Lower lobe of right lung (tissue), 2 donors: ENCODE data around the gene HHIPL2. TPM values are rescaled to one million over a fixed set of nuclear protein-coding genes. Genes with fewer than 3 reads are reported as not detected.

ENCODE experiments used
- ATAC-seq, 2 donors: fragments of 200-7000 bp; cut with Tn5 transposase; one replicate each; pipeline ENCODE4 v1.9.1; 2020 to 2022; ENCODE audit warnings: mild to moderate bottlenecking in 2 of 2, moderate library complexity in 2 of 2
- DNase-seq: peaks from one replicate; pipeline ENCODE4 v3.0.0-alpha.2; 2020
- H3K27ac ChIP-seq: fragments of 200-600 bp; one replicate; pipeline ENCODE4 v1.8.0; 2022
- H3K27me3 ChIP-seq: fragments of 200-600 bp; one replicate; pipeline ENCODE4 v1.8.0; 2022; ENCODE audit warnings: low read depth
- H3K36me3 ChIP-seq: fragments of 200-600 bp; one replicate; pipeline ENCODE4 v1.8.0; 2022; ENCODE audit warnings: mild to moderate bottlenecking
- H3K4me1 ChIP-seq: fragments of 200-600 bp; one replicate; pipeline ENCODE4 v1.8.0; 2022
- H3K4me3 ChIP-seq: fragments of 200-600 bp; one replicate; pipeline ENCODE4 v1.8.0; 2022; ENCODE audit warnings: mild to moderate bottlenecking
- H3K9me3 ChIP-seq: fragments of 200-600 bp; one replicate; pipeline ENCODE4 v1.8.0; 2022
- intact Hi-C: fragments of 100-400 bp; cut with DNase I; formaldehyde crosslinking; loops from one replicate; pipeline ENCODE4 v1.11.0; 2022
- total RNA-seq: library from RNA; stranded (reverse); fragmentation: NEBNext Ultra II Directional; extraction: Animal tissue kit (Norgen Biotek cat#: 25700); gene quantifications from one replicate; pipeline ENCODE4 v1.2.1, GENCODE V29; 2021
- TF ChIP-seq, protein P1 (sequence below): fragments of 200-600 bp; IDR thresholded peaks from one replicate; pipeline ENCODE4 v1.8.0; 2022; ENCODE audit warnings: antibody characterized with exemption, mild to moderate bottlenecking
- donor health status: DM: no; HTN: yes; CAD: no; lungs with severe emphysema.

Gene HHIPL2
- total RNA-seq, 1 donor from 2014 or later: 0.97 TPM

DNA sequence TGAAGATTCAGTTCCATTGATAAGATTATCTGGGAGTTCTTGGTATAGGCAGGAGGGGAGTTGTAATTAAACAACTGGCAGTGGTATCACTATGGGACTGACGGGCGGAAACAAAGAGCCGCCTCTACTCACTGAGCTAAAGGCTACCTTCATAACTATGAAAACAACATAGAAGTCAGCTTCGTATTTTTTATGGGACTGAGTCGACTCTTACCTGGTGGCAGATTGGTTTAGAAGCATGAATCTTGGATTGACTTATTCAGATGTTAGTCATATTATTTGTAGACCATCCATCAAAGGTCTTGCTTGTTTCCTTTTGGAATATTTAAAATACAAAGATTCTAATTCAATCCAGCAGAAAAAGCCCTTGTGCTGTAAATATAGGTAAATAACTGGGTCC is 6.3 kb upstream of the HHIPL2 start:
- no peaks in the 10 kb centered on the region for H3K9me3 ChIP-seq
- no peaks in the 10 kb centered on the region for H3K27me3 ChIP-seq
- TF ChIP-seq, protein P1, sequence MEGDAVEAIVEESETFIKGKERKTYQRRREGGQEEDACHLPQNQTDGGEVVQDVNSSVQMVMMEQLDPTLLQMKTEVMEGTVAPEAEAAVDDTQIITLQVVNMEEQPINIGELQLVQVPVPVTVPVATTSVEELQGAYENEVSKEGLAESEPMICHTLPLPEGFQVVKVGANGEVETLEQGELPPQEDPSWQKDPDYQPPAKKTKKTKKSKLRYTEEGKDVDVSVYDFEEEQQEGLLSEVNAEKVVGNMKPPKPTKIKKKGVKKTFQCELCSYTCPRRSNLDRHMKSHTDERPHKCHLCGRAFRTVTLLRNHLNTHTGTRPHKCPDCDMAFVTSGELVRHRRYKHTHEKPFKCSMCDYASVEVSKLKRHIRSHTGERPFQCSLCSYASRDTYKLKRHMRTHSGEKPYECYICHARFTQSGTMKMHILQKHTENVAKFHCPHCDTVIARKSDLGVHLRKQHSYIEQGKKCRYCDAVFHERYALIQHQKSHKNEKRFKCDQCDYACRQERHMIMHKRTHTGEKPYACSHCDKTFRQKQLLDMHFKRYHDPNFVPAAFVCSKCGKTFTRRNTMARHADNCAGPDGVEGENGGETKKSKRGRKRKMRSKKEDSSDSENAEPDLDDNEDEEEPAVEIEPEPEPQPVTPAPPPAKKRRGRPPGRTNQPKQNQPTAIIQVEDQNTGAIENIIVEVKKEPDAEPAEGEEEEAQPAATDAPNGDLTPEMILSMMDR: no peak
- no peak for DNase-seq
- H3K36me3 ChIP-seq: peaks cover 34% of the 10 kb centered on the region
- no peak for ATAC-seq
- intact Hi-C loops: no loop called here
- no peak overlapping the region for H3K27ac ChIP-seq
- no peak overlapping the region for H3K4me3 ChIP-seq
- no peaks in the 10 kb centered on the region for H3K4me1 ChIP-seq

DNA sequence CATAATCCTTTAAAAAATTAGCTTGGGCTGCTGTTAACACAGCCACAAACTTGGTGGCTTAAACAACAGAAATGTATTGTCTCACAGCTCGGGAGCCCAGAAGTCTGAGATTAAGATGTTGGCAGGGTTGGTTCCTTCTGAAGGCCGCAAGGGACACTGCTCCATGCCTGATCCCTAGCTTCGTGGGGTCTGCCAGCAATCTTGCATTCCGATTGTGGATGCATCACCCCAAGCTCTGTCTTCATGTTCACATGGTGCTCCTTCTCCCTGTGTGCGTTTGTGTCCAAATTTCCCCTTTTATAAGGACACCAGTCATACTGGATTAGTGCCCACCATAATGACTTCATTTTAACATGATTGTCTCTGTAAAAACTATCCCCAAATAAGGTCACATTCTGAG is 5.0 kb upstream of the HHIPL2 start:
- H3K4me1 ChIP-seq: no peaks in the 10 kb centered on the region
- intact Hi-C loops: no loop called here
- TF ChIP-seq, protein P1: no peak
- ATAC-seq (no peak), DNase-seq (no peak)
- no peaks in the 10 kb centered on the region for H3K9me3 ChIP-seq
- no peak overlapping the region for H3K27ac ChIP-seq
- H3K4me3 ChIP-seq: no peak overlapping the region
- peaks cover 21% of the 10 kb centered on the region for H3K36me3 ChIP-seq
- no peaks in the 10 kb centered on the region for H3K27me3 ChIP-seq

DNA sequence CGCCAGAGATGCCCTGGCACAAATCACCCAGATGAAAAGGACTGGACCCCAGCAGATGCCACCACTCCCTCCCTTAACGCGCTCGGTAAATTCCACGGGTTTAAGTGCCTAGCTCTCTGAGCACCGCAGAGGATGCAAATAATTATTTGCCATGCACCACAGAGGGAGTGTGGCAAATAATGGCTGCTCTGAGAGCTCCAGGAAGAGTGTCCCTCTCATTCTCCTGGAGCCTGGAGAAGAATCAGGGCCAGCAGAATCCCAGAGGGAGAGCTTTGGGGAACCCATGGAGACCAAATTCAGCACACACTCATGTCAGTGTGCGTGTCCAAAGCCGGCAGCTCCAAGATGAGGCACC is 667 bp downstream of the HHIPL2 start:
- Histone ChIP-seq H3K27ac (no peak overlapping the region), H3K4me1 (no peaks in the 10 kb centered on the region), H3K27me3 (peaks cover 10% of the 10 kb centered on the region), H3K36me3 (no peaks in the 10 kb centered on the region), H3K4me3 (no peak overlapping the region), H3K9me3 (no peaks in the 10 kb centered on the region)
- no peak for ATAC-seq
- TF ChIP-seq, protein P1: no peak
- intact Hi-C loops: no loop called here
- no peak for DNase-seq

DNA sequence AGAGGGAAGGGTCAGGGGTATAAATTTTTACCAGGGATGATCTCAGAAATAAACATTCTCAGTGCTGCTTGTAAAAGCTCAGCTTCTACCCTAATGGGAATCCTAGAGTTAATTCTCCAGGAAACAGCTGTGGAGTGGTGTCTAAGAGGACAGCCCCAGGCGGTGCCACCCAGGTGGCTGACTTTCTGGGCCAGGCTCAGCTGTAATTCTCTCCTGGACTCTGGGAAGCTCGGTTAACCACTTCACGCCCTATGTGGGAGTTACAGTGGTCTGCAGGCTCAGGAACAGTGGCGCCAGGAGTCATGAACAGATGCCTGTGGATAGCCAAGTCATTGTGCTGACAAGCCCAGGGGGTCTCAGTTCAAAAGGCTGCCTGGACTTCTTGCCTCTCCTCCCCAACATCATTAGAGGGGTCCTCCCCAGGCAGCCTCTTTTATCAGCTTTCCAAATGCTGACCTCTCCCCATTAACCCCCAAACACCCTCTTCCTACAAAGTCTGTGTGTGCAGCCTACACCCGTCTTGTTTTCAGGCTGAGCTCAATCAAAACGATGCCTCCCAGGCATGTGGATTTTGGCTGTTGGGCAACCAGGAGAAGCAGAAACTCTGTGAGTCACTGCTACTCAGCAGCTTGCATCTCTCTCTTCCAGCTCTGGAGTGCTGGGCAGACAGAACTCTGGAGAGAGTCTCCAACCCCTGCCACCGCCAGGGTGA is 1.2 kb downstream of the HHIPL2 start:
- no peaks in the 10 kb centered on the region for H3K9me3 ChIP-seq
- DNase-seq: no peak
- peaks cover 10% of the 10 kb centered on the region for H3K27me3 ChIP-seq
- H3K27ac ChIP-seq: no peak overlapping the region
- H3K4me1 ChIP-seq: no peaks in the 10 kb centered on the region
- peak; percentile 61 to 66 for ATAC-seq
- no peak overlapping the region for H3K4me3 ChIP-seq
- no peaks in the 10 kb centered on the region for H3K36me3 ChIP-seq
- TF ChIP-seq, protein P1: no peak
- intact Hi-C loops: no loop called here

DNA sequence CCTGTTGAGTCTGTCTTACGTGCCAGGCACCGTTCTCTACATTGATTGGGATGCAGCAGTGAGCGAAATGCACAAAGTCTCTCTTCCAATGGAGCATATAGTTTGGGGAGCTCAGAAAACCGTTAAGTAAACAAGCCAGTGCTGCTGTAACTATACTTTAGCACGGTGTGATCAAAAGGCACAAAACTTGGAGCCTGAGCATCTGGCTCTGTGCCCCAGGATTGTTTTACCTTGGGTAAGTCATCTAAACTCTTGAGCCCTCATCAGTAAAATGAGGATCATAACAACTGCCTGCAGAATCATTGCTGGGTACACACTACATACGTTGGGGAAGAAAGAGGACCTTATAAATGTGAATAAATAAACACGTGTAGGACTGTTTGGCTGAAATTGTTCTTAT is 1.8 kb downstream of the HHIPL2 start:
- Histone ChIP-seq H3K27ac (no peak overlapping the region), H3K4me1 (no peaks in the 10 kb centered on the region), H3K36me3 (no peaks in the 10 kb centered on the region), H3K4me3 (no peak overlapping the region), H3K27me3 (peaks cover 10% of the 10 kb centered on the region), H3K9me3 (no peaks in the 10 kb centered on the region)
- DNase-seq (no peak), ATAC-seq (no peak)
- TF ChIP-seq, protein P1: no peak
- intact Hi-C loops: no loop called here
